Liver (tissue), 9 donors: ENCODE measurements around the gene ERCC6L2. TPM values are rescaled to one million over a fixed set of nuclear protein-coding genes. Genes with fewer than 3 reads are reported as not detected.

Source experiments
- DNase-seq: peaks from one replicate; pipeline ENCODE4 v3.0.0-alpha.2; 2017; ENCODE audit warnings: low spot score
- H3K27ac ChIP-seq, 2 donors: one replicate each; pipeline ENCODE4 v1.7.0; 2013; ENCODE audit warnings: inconsistent platforms in 2 of 2, low read length in 2 of 2, control low read depth in 1 of 2, low read depth in 1 of 2, mild to moderate bottlenecking in 1 of 2
- H3K27me3 ChIP-seq, 4 donors: one replicate each; pipeline versions ENCODE4 v1.6.1 to v1.7.0; 2013; ENCODE audit warnings: low read length in 3 of 4, inconsistent platforms in 1 of 4, mild to moderate bottlenecking in 1 of 4, moderate library complexity in 1 of 4; ENCODE audit not compliant: control insufficient read depth in 4 of 4, insufficient read depth in 4 of 4
- H3K36me3 ChIP-seq, 4 donors: one replicate each; pipeline versions ENCODE4 v1.6.1 to v1.7.0; 2013; ENCODE audit warnings: low read length in 3 of 4, mild to moderate bottlenecking in 3 of 4, low read depth in 1 of 4, moderate library complexity in 1 of 4; ENCODE audit not compliant: control insufficient read depth in 4 of 4, insufficient read depth in 3 of 4
- H3K4me1 ChIP-seq, 4 donors: one replicate each; pipeline versions ENCODE4 v1.6.1 to v1.7.0; 2013; ENCODE audit warnings: low read length in 3 of 4, mild to moderate bottlenecking in 3 of 4, moderate library complexity in 1 of 4; ENCODE audit not compliant: control insufficient read depth in 4 of 4, insufficient read depth in 4 of 4
- H3K4me3 ChIP-seq, 3 donors: one replicate each; pipeline versions ENCODE4 v1.6.1 to v1.7.0; 2013; ENCODE audit warnings: low read length in 3 of 3, control low read depth in 1 of 3, low read depth in 1 of 3, mild to moderate bottlenecking in 1 of 3
- H3K9ac ChIP-seq, 2 donors: one replicate each; pipeline ENCODE4 v1.7.0; 2013; ENCODE audit warnings: low read length in 2 of 2, mild to moderate bottlenecking in 2 of 2, moderate library complexity in 2 of 2, control low read depth in 1 of 2, low read depth in 1 of 2
- H3K9me3 ChIP-seq, 4 donors: one replicate each; pipeline versions ENCODE4 v1.6.1 to v1.7.0; 2013; ENCODE audit warnings: low read length in 3 of 4; ENCODE audit not compliant: control insufficient read depth in 4 of 4
- ATF3 ChIP-seq: IDR thresholded peaks from 2 replicates; pipeline ENCODE4 v1.6.1; 2016; ENCODE audit warnings: antibody characterized with exemption
- CTCF ChIP-seq: fragments of 150-350 bp; IDR thresholded peaks from 2 replicates; pipeline ENCODE4 v1.5.1; 2017; ENCODE audit warnings: improper control_type of control experiment, low read depth, low read length; ENCODE audit not compliant: missing input control
- EGR1 ChIP-seq, 2 donors: IDR thresholded peaks; 2 replicates each; pipeline ENCODE4 v1.6.1; 2016 to 2018; ENCODE audit warnings: antibody characterized with exemption in 2 of 2, low read depth in 2 of 2
- FOXA1 ChIP-seq: IDR thresholded peaks from 2 replicates; pipeline ENCODE4 v1.6.1; 2016; ENCODE audit warnings: antibody characterized with exemption
- FOXA2 ChIP-seq: IDR thresholded peaks from 2 replicates; pipeline ENCODE4 v1.6.1; 2016; ENCODE audit warnings: antibody characterized with exemption
- GABPA ChIP-seq, 2 donors: IDR thresholded peaks in 1 of 2; conservative IDR thresholded peaks in 1 of 2; 2 replicates each; pipeline ENCODE4 v1.6.1; 2016; ENCODE audit warnings: antibody characterized with exemption in 2 of 2, mild to moderate bottlenecking in 1 of 2, moderate library complexity in 1 of 2
- HNF4A ChIP-seq, 2 donors: conservative IDR thresholded peaks; 2 replicates each; pipeline ENCODE4 v1.6.1; 2016; ENCODE audit warnings: antibody characterized with exemption in 2 of 2, mild to moderate bottlenecking in 2 of 2
- HNF4G ChIP-seq: IDR thresholded peaks from 2 replicates; pipeline ENCODE4 v1.6.1; 2016; ENCODE audit warnings: antibody characterized with exemption
- JUND ChIP-seq, 2 donors: IDR thresholded peaks; 2 replicates each; pipeline ENCODE4 v1.6.1; 2016; ENCODE audit warnings: antibody characterized with exemption in 2 of 2
- NR2F2 ChIP-seq: IDR thresholded peaks from 2 replicates; pipeline ENCODE4 v1.6.1; 2016; ENCODE audit warnings: antibody characterized with exemption
- RAD21 ChIP-seq, 2 donors: IDR thresholded peaks; 2 replicates each; pipeline ENCODE4 v1.6.1; 2016; ENCODE audit warnings: antibody characterized with exemption in 2 of 2, mild to moderate bottlenecking in 2 of 2
- REST ChIP-seq: IDR thresholded peaks from 2 replicates; pipeline ENCODE4 v1.6.1; 2016; ENCODE audit warnings: antibody characterized with exemption, mild to moderate bottlenecking
- RXRA ChIP-seq, 2 donors: IDR thresholded peaks; 2 replicates each; pipeline ENCODE4 v1.6.1; 2017 to 2018; ENCODE audit warnings: antibody characterized with exemption in 2 of 2, mild to moderate bottlenecking in 1 of 2
- TAF1 ChIP-seq: conservative IDR thresholded peaks from 2 replicates; pipeline ENCODE4 v1.6.1; 2016; ENCODE audit warnings: antibody characterized with exemption, mild to moderate bottlenecking
- YY1 ChIP-seq: IDR thresholded peaks from 2 replicates; pipeline ENCODE4 v1.6.1; 2016; ENCODE audit warnings: antibody characterized with exemption, mild to moderate bottlenecking
- ZBTB33 ChIP-seq: IDR thresholded peaks from 2 replicates; pipeline ENCODE4 v1.6.1; 2016; ENCODE audit warnings: antibody characterized with exemption
- WGBS: extraction: QIAGEN DNeasy Blood & Tissue Kit; methylation state at CpG from one replicate; pipeline ENCODE4 v1.1.7; 2013; 5-methylcytosine and 5-hydroxymethylcytosine counted together
- polyA plus RNA-seq, 2 donors: library from polyadenylated mRNA; stranded (reverse) in 1 of 2; unstranded in 1 of 2; fragments of 200-250 nt in 1 of 2; fragments of >200 nt in 1 of 2; fragmentation: Nextera tagmentation in 1 of 2; extraction: Ambion mirVana in 1 of 2; gene quantifications; one replicate each; pipeline versions ENCODE4 v1.2.1 to v1.2.3, GENCODE V29; 2013 to 2015
- total RNA-seq, 2 donors: library from RNA; depleted of rRNA; stranded (reverse); fragments of >200 nt; gene quantifications; one replicate each; pipeline ENCODE4 v1.2.3, GENCODE V29; 2014
- donor health status: healthy.
- donor health status: healthy.
- donor health status: healthy.
- donor health status: healthy.
- donor health status: healthy.

ERCC6L2 gene
- total and polyA plus RNA-seq, 4 donors: 4.7 to 46.0 (median 22.0) TPM

- DNase-seq: no peak
- H3K9ac ChIP-seq: no peak overlapping the region
- TF ChIP-seq TAF1 (no peak), NR2F2 (peak; percentile 67)
- no peaks in the 10 kb centered on the region for H3K36me3 ChIP-seq
- no peaks in the 10 kb centered on the region for H3K27me3 ChIP-seq
- no peak overlapping the region for H3K4me3 ChIP-seq
- no peaks in the 10 kb centered on the region for H3K9me3 ChIP-seq
- no peak overlapping the region for H3K27ac ChIP-seq
- WGBS: 82% methylated on average over 2 of the region's 2 CpGs
- no peaks in the 10 kb centered on the region for H3K4me1 ChIP-seq
Observed at GRCh38 chr9:95840074-95840473, 35.4 kb upstream of the ERCC6L2 start.

GRCh38 chr9:95841377-95841776 lies 34.1 kb upstream of the ERCC6L2 start:
- Histone ChIP-seq H3K27me3 (no peaks in the 10 kb centered on the region), H3K9me3 (no peaks in the 10 kb centered on the region), H3K27ac (no peak overlapping the region), H3K9ac (no peak overlapping the region), H3K36me3 (no peaks in the 10 kb centered on the region), H3K4me1 (no peaks in the 10 kb centered on the region), H3K4me3 (no peak overlapping the region)
- no peak for DNase-seq
- TF ChIP-seq CTCF: no peak
- no peak for TF ChIP-seq HNF4G
- TF ChIP-seq FOXA1: no peak
- TF ChIP-seq HNF4A (conservative IDR thresholded peaks at IDR 0.05): no peak
- TF ChIP-seq RAD21 (IDR thresholded peaks at IDR 0.05): no peak
- no peak for TF ChIP-seq YY1
- TF ChIP-seq FOXA2: no peak
- no peak for TF ChIP-seq EGR1 (IDR thresholded peaks at IDR 0.05; ENCODE audit: low read depth in 2 of 2)
- TF ChIP-seq ZBTB33: no peak
- WGBS: 96% methylated on average over 3 of the region's 3 CpGs

- no peaks in the 10 kb centered on the region for H3K9me3 ChIP-seq
- H3K27me3 ChIP-seq: no peaks in the 10 kb centered on the region
- no peaks in the 10 kb centered on the region for H3K4me1 ChIP-seq
- peaks cover 0 to 5% (median 1%) of the 10 kb centered on the region in 4 donors for H3K36me3 ChIP-seq
- DNase-seq: no peak
- no peak overlapping the region for H3K27ac ChIP-seq
- H3K4me3 ChIP-seq: no peak overlapping the region
- H3K9ac ChIP-seq: no peak overlapping the region
- 87% methylated on average over 1 of the region's 1 CpG for WGBS
- TF ChIP-seq FOXA2 (no peak), JUND (IDR thresholded peaks at IDR 0.05) (no peak), RXRA (IDR thresholded peaks at IDR 0.05) (no peak), HNF4G (no peak), GABPA (IDR thresholded peaks at IDR 0.05 in 1 of 2, conservative IDR thresholded peaks at IDR 0.05 in 1 of 2) (no peak), CTCF (no peak), NR2F2 (no peak), RAD21 (IDR thresholded peaks at IDR 0.05) (no peak), REST (no peak), YY1 (no peak), EGR1 (IDR thresholded peaks at IDR 0.05; ENCODE audit: low read depth in 2 of 2) (no peak), ZBTB33 (no peak), TAF1 (no peak), ATF3 (no peak)
Observed at GRCh38 chr9:95845751-95846150, 29.7 kb upstream of the ERCC6L2 start.
